HG02973 (cell line): ENCODE data around the gene OR51M1.
A peak's percentile ranks its signal among the peaks of the same experiment; 100 is the strongest.

Experiments used
- ATAC-seq: cut with Tn5 transposase; IDR thresholded peaks from one replicate; pipeline ENCODE4 v1.9.1; 2021; ENCODE audit warnings: moderate library complexity; ENCODE audit not compliant: unreplicated experiment

The OR51M1 gene

GRCh38 chr11:5380740-5381342 lies 2.8 kb upstream of the OR51M1 start:
- peak; percentile 78 for ATAC-seq

GRCh38 chr11:5384335-5384734 lies 723 bp downstream of the OR51M1 start:
- ATAC-seq, result no peak

- ATAC-seq, result no peak
Observed at GRCh38 chr11:5390210-5390609, 6.6 kb downstream of the OR51M1 start.

- no peak for ATAC-seq
Observed at GRCh38 chr11:5394091-5394490, 10.5 kb downstream of the OR51M1 start.

- no peak for ATAC-seq
Observed at GRCh38 chr11:5398936-5399335, 15.3 kb downstream of the OR51M1 start.

GRCh38 chr11:5405173-5405572 lies 21.6 kb downstream of the OR51M1 start:
- no peak for ATAC-seq

- no peak for ATAC-seq
Observed at GRCh38 chr11:5420993-5421392, 37.4 kb downstream of the OR51M1 start.

- ATAC-seq, result no peak
Observed at GRCh38 chr11:5421811-5422210, 38.2 kb downstream of the OR51M1 start, which contains the start of gene OR51Q1. Gene OR51Q1, plus strand, starts transcription at chr11:5422111. Its CDS starts 90 bp downstream, at chr11:5422201.

- ATAC-seq, result no peak
Observed at GRCh38 chr11:5423131-5423530, 39.5 kb downstream of the OR51M1 start.

- ATAC-seq, result no peak
Observed at GRCh38 chr11:5441414-5441813, 57.8 kb downstream of the OR51M1 start, which contains the start of gene OR51I1. Gene OR51I1, minus strand, starts transcription at chr11:5441514. Its CDS starts 0 bp downstream, at chr11:5441514.
